Activated T-helper 1 cell treated with Interleukin-2 at 50 U/mL for 16 hours (primary cell): ENCODE results near the gene CRADD.

ENCODE experiments used
- DNase-seq: peaks from one replicate; pipeline ENCODE4 v3.0.0-alpha.2; 2020; ENCODE audit warnings: low read depth

The CRADD gene

GRCh38 chr12:93671044-93671443 is 6.1 kb upstream of the CRADD start:
- DNase-seq, result no peak

DNA sequence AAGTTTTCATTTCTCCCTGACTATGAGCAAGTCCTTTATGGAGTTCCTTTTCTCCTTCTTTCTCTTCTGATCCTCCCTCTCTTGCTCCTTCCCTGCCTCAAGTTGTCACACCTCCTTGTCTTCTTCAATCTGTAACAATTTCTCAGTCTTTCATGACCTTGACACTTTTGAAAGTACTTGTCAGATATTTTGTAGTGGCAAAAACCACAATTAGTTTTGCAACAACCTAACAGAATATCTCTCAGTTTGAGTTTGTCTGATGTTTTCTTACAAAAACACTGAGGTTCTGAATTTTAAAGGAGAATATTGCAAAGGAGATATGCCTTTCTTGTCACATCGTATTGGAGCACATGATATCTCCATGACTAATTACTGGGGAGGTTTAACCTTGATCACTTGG is 4.1 kb upstream of the CRADD start:
- DNase-seq, result no peak

DNA sequence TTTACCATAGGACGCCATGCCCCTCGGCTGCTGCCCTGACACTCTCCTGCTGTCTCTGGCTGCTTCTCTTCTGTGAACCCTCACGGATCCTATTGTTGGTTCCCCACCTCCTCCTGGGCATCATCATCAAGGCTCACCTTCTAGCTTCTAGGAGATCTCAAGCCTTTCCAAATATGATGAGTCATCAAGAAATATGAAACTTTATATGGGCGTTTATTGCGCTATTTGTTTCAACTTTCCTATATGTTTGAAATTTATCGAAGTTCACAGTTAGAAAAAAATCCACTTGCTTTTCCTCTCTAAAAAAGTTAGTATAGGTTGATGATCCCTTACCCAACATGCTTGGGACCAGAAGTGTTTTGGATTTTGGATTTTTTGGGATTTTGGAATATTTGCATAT is 2.8 kb upstream of the CRADD start:
- DNase-seq, result no peak

DNA sequence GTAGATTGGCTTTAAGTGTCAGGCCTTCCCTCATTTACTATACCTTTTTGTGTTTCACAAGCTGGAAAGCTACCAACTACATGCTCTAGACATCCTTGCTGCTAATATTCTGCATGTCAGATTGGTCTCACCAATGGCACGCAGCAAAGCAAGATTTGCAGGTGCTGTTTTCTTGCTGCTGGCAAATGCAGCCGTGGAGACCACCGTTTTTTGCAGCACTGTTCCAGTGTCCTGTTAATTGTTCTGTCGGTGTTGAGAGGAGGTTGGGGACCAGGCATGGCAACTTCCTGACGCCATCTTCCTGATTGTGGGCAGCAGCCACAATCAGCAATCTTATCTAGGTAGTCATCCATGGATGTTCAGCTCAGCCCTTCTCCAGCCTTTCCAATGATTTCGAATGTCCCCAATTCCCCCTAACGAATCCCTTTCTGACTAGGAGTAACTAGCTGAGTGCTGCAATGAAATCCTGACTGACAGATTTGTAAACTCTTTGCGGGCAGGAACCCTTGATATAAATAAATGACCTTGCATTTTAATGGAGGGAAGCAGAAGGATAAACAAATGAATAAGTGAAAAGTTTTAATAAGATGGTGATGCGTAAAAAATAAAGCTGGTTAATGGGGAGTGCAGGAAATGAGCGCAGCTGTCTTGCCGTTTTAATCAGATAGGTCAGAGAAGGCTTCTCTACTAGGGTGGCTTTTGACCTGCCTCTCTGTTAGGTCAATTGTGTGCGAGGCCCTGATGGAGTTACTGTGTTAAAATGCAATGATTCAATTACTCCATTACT is 574 bp upstream of the CRADD start:
- DNase-seq, result no peak

DNA sequence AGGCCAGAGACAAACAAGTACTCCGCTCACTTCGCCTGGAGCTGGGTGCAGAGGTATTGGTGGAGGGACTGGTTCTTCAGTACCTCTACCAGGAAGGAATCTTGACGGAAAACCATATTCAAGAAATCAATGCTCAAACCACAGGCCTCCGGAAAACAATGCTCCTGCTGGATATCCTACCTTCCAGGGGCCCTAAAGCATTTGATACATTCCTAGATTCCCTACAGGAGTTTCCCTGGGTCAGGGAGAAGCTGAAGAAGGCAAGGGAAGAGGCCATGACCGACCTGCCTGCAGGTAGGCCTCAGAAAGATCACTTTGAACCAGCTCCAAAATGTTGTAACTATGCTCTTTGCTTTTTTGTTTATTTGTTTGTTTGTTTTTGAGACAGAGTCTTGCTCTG is 1.6 kb downstream of the CRADD start:
- DNase-seq, result no peak

GRCh38 chr12:93679308-93679925 is 2.2 kb downstream of the CRADD start:
- no peak for DNase-seq

GRCh38 chr12:93680006-93680405 is 2.8 kb downstream of the CRADD start:
- no peak for DNase-seq

DNA sequence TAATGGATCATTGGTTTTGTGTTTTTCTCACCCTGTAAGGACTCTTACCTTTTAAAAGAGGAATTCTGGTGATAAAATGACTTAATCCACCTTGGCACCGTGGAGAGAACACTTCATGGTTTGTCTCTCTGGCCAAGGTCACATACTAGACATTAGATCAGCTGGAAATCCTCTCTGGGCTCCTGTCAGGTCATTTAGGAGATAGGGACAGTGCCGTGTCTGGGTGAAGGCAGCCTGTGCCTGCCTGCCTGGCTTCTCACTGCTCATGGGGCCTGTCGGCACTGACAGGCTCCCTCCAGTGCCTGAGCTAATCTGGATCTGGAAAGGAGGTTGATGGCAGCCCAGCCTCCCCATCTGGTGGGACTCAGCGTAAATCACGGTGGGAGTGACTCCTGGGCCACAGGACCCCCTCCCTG is 5.7 kb downstream of the CRADD start:
- no peak for DNase-seq

- DNase-seq, result no peak
These were observed 6.2 kb downstream of the CRADD start for GRCh38 chr12:93683410-93683809.

GRCh38 chr12:93684716-93685115 is 7.5 kb downstream of the CRADD start:
- no peak for DNase-seq

DNA sequence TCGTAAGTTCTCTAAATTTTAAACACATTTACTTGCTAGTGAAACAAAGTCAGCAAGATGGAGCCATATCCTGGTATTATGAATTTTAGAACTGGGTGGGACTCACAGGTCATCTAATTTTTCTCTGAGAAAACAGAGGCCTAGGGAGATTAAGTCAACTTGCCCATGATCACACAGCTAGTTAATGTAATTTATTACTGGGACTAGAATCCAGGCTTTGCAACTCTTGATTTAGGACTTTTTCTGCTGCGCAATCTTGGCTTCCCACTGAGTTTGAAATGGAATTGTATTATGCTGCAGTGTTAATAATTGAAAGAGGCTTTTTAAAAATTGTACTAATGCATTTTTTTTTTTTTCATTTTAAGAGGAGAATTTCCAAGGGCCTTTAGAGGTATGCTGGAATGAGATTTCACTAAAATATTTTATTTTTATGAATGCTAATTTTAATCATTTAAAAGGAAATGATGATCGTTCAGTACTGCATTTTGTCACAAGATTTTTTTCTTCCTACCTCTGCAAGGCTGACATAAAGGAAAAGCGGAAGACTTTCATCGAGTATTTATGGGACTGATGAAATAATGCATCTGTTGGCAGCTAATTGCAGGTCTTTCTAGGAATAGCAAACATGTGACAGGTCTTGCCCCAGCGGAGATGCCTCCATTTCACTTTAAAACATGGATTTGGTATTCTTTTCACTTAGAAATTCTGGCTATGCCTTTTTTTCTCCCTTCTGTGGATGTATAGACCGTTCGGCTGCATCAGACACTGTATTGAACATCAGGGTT is 9.6 kb downstream of the CRADD start:
- DNase-seq, result no peak

DNA sequence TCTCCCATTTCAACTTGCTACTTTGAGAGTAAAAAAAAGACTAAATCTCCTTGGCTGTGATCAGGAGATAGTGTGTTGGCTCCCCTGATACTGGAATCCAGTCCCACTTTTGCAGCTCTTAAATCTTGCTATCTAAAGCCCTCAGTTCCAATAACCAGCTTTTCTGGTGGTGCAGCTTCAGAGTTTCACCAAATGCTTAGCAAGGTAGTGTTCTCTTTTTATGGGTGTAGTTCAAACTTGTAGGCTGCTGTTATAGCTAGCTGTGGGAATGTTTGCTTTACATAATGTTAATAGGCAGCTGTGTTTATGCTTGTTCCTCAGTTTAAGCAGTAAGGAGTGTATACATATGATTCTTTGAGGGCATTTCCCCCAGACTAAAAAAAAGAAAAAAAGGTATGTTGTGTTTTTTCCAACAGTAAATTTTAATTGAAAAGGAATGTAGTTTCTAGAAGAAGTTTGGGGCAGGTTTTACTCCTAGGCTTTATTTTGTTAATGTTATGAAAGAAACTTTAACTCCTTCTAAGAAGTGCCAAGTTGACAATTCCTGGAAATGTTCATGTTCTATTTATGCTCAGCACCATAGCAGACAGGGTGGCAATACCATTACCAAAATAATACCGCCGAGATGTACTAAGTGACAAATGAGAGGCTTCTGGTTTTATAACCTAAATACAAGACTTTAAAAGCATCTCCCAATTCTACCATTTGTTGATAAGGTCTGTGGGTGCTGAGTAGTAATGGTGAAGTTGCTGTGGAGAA is 12.1 kb downstream of the CRADD start:
- DNase-seq, result no peak

DNA sequence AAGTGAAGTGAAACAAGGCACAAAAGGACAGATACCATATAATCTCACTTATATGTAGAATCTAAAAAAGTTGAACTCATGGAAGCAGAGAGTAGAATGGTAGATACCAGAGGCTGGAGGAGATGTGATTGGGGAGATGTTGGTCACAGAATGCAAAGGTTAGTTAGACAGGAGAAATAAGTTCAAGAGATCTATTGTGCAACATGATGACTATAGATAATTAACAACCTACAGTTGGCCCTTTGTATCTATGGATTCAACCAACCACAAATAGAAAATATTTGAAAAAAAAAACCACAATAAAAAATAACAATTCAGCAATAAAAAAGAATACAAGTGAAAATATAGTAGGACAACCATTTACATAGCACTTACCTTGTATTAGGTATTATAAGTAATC is 19.3 kb downstream of the CRADD start:
- DNase-seq, result no peak

DNA sequence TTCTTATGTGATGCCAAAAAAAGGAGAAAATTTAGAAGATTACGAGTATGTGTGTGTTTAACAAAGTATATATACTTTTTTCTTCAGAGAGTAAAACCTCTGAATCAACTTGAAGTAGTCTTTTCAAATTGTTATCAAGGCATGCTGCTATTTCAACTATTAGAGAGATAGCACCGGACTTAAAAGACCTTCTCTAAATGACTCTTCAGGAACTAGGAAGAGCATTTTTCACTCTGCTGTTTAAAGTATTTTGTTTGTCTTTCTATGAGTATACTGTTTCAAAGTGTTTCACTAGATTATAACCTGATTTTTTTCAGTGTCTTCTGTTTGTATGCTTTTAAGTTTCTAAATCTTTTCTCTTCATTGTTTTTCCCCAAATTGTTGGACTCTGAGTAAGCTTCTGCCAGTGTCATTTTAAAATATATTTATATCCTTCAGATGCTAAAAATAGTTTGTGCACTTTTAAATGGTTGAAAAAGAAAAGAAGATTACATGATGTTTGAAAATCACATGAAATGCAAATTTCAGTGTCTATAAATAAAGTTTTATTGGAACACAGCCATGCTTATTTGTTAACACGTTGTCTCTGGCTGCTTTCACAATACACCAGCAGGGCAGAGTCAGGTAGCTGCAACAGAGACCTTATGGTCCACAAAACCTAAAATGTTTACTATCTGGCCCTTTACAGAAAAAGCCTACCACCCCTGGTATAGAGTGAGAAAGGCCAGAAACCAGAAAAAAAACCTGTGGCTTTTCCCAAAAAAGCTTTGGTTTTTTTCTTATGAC is 21.3 kb downstream of the CRADD start:
- no peak for DNase-seq

DNA sequence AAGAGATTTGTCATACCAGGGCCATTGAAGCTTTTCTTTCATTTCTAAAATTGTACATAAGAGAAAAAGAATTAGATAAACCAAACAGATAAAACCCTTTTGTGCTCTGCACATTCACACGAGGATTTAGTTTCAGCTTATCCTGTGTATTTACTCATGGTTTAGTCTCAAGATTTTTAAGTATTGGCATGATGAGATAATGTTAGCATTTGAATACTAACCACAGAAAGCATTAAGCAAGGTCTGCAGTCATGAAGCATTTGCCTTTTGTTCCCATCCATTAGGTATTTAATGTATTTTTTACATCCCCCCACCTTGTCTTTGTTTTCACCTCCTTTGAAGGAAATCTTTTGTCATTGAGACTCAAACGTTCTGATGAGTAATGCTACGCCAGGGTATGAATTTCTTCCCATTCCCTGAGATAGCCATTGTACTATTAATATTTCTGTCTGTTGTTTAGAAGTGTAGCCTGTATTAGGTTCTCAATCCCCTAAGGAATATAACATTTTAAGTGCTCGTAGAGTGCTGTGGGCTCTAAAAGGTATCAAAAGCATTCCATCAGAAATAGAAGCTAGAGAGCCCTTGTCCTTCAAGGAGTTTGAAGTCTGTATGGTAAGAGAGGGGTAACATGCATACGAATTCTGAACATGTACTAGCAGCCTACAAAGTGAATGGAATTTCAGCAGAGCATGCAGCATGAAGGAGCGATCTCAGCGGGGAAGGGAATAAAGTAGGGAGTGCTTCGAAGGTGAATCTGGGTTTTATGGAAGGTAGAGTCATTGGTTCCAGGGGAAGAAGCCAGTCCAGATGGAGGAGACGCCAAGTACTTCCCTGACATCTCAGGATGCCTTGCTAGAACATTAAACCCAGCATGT is 22.3 kb downstream of the CRADD start:
- no peak for DNase-seq

DNA sequence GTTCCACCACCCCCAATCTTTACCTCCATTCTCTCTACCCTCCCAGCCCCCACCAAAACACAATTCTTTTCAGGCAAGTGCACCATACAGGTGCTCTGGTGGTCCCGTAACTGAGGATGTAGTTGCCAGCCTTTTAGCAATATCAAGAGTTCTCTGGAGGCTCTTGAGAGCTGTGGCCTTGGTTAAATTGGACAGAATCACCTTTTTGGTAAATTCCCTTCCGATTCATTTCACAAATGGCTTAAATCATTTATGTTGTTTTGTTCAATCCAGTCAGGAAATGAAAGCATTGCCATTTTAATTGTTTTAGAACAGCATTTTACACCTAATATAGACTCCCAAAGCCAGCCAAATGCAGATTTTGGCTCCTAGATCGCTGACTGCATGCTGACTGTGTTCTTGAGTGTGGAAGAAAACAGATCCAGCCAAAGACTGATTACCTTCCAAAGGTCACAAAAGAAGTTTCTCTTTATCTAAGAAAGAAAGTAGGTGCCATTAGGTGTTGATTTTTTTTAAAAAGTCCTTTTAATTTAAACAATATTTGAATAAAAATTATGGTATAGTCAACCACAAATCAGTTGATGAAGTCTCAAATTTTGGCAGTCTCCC is 25.6 kb downstream of the CRADD start:
- no peak for DNase-seq

DNA sequence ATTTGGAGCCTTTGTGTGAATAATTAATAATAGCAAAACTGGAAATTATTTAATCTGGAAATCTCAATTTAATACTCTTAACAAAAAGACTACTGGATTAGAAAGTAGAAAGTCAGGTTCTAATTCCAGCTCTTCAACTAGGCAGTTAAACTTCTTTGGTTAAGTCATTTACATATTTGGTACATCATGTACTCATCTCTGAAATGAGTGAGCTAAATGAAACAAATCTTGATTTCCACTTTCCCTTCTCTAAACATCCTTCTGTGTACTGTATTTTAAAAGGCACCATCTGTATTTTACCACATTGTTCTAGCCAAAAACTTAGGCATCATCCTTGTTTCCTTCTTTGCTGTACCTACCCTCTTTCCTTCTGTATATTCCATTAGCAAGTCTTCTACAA is 26.9 kb downstream of the CRADD start:
- no peak for DNase-seq

DNA sequence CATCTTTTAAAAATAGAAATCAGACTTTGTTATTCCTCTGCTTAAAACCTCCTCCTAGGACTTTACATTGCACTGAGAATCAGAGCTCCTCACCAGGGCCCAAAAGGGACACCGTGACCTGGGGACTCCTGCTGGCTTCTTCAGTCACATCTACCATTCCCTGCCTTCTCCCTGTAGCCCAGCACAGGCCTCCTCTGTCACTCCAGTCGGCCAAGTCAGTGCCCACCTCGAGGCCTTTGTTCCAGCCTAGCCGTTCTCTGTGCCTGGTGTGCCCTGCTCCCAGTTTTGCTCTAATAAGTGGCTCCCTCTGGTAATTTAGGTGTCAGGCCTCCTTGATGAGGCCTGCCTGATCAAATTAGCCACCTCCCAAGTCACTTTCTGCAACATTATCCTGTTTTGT is 27.4 kb downstream of the CRADD start:
- DNase-seq, result no peak

DNA sequence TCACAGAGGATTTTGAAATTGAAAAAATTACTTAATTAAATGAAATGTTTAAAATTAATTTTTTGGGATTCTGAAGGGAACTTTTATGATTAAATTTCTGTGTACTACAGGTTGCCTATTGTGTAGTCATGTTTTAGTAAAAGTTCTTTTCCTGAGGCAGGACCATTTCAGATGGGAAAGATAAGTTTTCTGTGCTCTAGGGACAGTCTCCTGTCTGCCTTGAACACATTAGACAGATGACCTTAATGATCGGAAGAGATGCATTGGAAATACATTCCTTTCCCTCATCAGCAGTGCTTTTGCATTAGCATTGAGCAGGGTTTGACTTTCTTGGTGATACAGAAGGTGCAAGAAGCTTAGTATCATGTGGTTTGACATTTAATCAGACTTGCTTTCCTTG is 28.1 kb downstream of the CRADD start:
- no peak for DNase-seq

DNA sequence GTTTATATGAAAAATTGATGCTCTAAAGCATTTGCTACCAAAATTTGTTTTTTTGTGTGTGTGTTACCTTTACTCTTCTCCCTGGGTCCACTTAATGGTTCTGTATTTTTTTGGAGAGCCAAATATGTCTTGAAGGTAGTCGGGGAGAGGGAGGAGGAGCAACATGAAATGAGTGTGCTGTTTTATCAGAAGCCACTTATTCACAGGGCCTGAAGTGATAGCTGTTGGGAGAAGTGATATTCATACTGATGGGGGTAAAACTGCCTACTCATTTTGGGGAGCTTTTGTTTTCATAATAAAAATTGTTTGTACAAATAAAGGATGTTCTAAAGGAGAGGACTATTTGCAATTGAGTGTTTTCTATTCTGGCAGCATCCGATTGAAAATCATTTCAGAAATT is 29.2 kb downstream of the CRADD start:
- no peak for DNase-seq
